Measurements from ENCODE around the gene SHROOM3. TPM values are rescaled to one million over a fixed set of nuclear protein-coding genes. Genes with fewer than 3 reads are reported as not detected.

SHROOM3 gene
- total and polyA plus RNA-seq, 2 of the 13 experiments (the other 11 are each of a cell fraction or from before 2014, with no cell fraction given): 0.01 TPM; not detected in 1

DNA sequence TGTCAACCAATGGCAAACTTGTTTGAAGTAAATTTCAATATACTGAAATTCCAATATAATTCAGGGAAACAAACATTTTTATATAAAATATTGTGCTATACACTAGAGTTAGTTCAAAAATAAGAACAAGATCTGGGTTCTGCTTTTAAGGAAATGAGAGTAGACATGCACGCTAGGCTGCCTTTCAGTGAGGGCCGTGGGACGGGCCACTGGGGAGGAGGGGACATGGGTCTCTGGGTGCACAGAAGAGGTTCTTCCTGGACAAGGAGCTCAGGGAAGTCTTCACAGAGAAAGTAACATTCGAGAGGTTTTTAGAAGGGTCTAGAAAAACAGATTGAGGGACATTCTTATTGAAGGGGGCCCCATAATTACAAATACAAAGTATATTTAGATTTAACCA lies 64.4 kb downstream of the SHROOM3 start:
- Histone ChIP-seq H3K4me3 (replicated peaks in 1 of 3; ENCODE audit: insufficient read depth in 1 of 3, low read depth in 2 of 3, low read length in 3 of 3) (no peak overlapping the region), H4K20me1 (ENCODE audit: insufficient read depth, low read length) (no peaks in the 10 kb centered on the region), H3K27me3 (ENCODE audit: control insufficient read depth in 1 of 2, insufficient read depth in 2 of 2, low read length in 2 of 2) (no peaks in the 10 kb centered on the region; a peak in 1 of 5 replicates), H3K9me3 (ENCODE audit: low read length) (no peaks in the 10 kb centered on the region), H2AFZ (ENCODE audit: low read length) (no peak overlapping the region), H3K9ac (ENCODE audit: insufficient read depth, low read depth, low read length) (no peak overlapping the region), H3K4me2 (ENCODE audit: low read depth, low read length) (no peak overlapping the region), H3K79me2 (ENCODE audit: insufficient read depth, low read length) (no peaks in the 10 kb centered on the region), H3K4me1 (ENCODE audit: insufficient read depth, low read length) (peaks cover 14% of the 10 kb centered on the region), H3K27ac (ENCODE audit: extremely low read length, insufficient read depth, low read length) (no peak overlapping the region), H3K36me3 (replicated peaks in 1 of 2; ENCODE audit: control insufficient read depth in 1 of 2, insufficient read depth in 2 of 2, low read length in 2 of 2) (no peaks in the 10 kb centered on the region)
- no peak for ATAC-seq
- WGBS (ENCODE audit: low lambda C conversion rate): 60% methylated on average over 4 of the region's 4 CpGs
- no peak for DNase-seq (ENCODE audit: low spot score)
- intact Hi-C loops (cut with micrococcal nuclease; ENCODE audit: unreplicated experiment): no loop called here
- ChIA-PET POLR2A (no interaction called here), CTCF (ENCODE audit: low intra/inter-chr PET ratio, low total read pairs) (no interaction called here)
- no peak for FAIRE-seq
- TF ChIP-seq ZNF772 (CRISPR knock-in tag; IDR thresholded peaks at IDR 0.05) (no peak), MBD4 (IDR thresholded peaks at IDR 0.05; ENCODE audit: borderline replicate concordance, low read length) (no peak), ZBTB38 (CRISPR knock-in tag; IDR thresholded peaks at IDR 0.05) (no peak), SIN3A (IDR thresholded peaks at IDR 0.05; ENCODE audit: borderline replicate concordance, low read depth, low read length) (no peak), NRL (CRISPR knock-in tag; IDR thresholded peaks at IDR 0.05; ENCODE audit: borderline replicate concordance) (no peak), HOXA3 (CRISPR knock-in tag; IDR thresholded peaks at IDR 0.05) (no peak), PHF21A (CRISPR knock-in tag; IDR thresholded peaks at IDR 0.05) (no peak), ZNF563 (CRISPR knock-in tag; IDR thresholded peaks at IDR 0.05) (no peak), ZSCAN29 (CRISPR knock-in tag; conservative IDR thresholded peaks at IDR 0.05) (no peak), ZNF670 (CRISPR knock-in tag; IDR thresholded peaks at IDR 0.05; ENCODE audit: borderline replicate concordance) (no peak)
- TF ChIP-seq, protein P1, sequence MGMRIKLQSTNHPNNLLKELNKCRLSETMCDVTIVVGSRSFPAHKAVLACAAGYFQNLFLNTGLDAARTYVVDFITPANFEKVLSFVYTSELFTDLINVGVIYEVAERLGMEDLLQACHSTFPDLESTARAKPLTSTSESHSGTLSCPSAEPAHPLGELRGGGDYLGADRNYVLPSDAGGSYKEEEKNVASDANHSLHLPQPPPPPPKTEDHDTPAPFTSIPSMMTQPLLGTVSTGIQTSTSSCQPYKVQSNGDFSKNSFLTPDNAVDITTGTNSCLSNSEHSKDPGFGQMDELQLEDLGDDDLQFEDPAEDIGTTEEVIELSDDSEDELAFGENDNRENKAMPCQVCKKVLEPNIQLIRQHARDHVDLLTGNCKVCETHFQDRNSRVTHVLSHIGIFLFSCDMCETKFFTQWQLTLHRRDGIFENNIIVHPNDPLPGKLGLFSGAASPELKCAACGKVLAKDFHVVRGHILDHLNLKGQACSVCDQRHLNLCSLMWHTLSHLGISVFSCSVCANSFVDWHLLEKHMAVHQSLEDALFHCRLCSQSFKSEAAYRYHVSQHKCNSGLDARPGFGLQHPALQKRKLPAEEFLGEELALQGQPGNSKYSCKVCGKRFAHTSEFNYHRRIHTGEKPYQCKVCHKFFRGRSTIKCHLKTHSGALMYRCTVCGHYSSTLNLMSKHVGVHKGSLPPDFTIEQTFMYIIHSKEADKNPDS (CRISPR knock-in tag; IDR thresholded peaks at IDR 0.05): no peak
- TF ChIP-seq, protein P2, sequence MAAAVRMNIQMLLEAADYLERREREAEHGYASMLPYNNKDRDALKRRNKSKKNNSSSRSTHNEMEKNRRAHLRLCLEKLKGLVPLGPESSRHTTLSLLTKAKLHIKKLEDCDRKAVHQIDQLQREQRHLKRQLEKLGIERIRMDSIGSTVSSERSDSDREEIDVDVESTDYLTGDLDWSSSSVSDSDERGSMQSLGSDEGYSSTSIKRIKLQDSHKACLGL (CRISPR knock-in tag; IDR thresholded peaks at IDR 0.05): no peak
- TF ChIP-seq, protein P3, sequence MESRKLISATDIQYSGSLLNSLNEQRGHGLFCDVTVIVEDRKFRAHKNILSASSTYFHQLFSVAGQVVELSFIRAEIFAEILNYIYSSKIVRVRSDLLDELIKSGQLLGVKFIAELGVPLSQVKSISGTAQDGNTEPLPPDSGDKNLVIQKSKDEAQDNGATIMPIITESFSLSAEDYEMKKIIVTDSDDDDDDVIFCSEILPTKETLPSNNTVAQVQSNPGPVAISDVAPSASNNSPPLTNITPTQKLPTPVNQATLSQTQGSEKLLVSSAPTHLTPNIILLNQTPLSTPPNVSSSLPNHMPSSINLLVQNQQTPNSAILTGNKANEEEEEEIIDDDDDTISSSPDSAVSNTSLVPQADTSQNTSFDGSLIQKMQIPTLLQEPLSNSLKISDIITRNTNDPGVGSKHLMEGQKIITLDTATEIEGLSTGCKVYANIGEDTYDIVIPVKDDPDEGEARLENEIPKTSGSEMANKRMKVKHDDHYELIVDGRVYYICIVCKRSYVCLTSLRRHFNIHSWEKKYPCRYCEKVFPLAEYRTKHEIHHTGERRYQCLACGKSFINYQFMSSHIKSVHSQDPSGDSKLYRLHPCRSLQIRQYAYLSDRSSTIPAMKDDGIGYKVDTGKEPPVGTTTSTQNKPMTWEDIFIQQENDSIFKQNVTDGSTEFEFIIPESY (CRISPR knock-in tag; IDR thresholded peaks at IDR 0.05): no peak
- in situ Hi-C loops (cut with HindIII; ENCODE audit: extremely low pct_ligation_motif_present, low pct_unique_long_range_greater_than_20kb): no loop called here
- no TSS peak for BruUV-seq (replicated peaks)

Data from HepG2 (cell line).